SJSA1 (cell line): ENCODE results near the gene ZYX. TPM values are rescaled to one million over a fixed set of nuclear protein-coding genes. Genes with fewer than 3 reads are reported as not detected.
"Not testable (repeated sequence)": the region's sequence is repeated elsewhere in the genome, so short reads cannot be mapped to it uniquely, and the experiment has no call there.

Experiments used
- DNase-seq, 2 experiments: peaks; one replicate each; pipeline ENCODE4 v3.0.0-alpha.2; 2015 to 2020; ENCODE audit warnings: low spot score in 2 of 2, low read depth in 1 of 2
- H3K27ac ChIP-seq: fragments of 250-450 bp; sonication (Bioruptor Pico); 2 replicates; pipeline ENCODE4 v1.5.1; 2020; ENCODE audit warnings: mild to moderate bottlenecking, moderate library complexity
- H3K27me3 ChIP-seq: fragments of 250-450 bp; sonication (Bioruptor Pico); replicated peaks from 2 replicates; pipeline ENCODE4 v1.5.1; 2020; ENCODE audit warnings: mild to moderate bottlenecking, moderate library complexity
- H3K36me3 ChIP-seq: fragments of 250-450 bp; sonication (Bioruptor Pico); 2 replicates; pipeline ENCODE4 v1.5.1; 2020; ENCODE audit warnings: mild to moderate bottlenecking
- H3K4me1 ChIP-seq: fragments of 250-450 bp; sonication (Bioruptor Pico); replicated peaks from 2 replicates; pipeline ENCODE4 v1.6.1; 2021; ENCODE audit warnings: mild to moderate bottlenecking
- H3K4me3 ChIP-seq: fragments of 250-450 bp; sonication (Bioruptor Pico); 2 replicates; pipeline ENCODE4 v1.5.1; 2020; ENCODE audit warnings: mild to moderate bottlenecking
- H3K9me3 ChIP-seq: fragments of 250-450 bp; sonication (Bioruptor Pico); replicated peaks from 2 replicates; pipeline ENCODE4 v1.5.1; 2020; ENCODE audit warnings: mild to moderate bottlenecking
- total RNA-seq: library from RNA; depleted of rRNA; stranded (reverse); fragments of >200 nt; shearing (Covaris generic); gene quantifications from 2 replicates; pipeline ENCODE4 v1.2.3, GENCODE V29; 2014

ZYX gene
- total RNA-seq, 1 experiment from 2014 or later = 86.5 TPM

DNA sequence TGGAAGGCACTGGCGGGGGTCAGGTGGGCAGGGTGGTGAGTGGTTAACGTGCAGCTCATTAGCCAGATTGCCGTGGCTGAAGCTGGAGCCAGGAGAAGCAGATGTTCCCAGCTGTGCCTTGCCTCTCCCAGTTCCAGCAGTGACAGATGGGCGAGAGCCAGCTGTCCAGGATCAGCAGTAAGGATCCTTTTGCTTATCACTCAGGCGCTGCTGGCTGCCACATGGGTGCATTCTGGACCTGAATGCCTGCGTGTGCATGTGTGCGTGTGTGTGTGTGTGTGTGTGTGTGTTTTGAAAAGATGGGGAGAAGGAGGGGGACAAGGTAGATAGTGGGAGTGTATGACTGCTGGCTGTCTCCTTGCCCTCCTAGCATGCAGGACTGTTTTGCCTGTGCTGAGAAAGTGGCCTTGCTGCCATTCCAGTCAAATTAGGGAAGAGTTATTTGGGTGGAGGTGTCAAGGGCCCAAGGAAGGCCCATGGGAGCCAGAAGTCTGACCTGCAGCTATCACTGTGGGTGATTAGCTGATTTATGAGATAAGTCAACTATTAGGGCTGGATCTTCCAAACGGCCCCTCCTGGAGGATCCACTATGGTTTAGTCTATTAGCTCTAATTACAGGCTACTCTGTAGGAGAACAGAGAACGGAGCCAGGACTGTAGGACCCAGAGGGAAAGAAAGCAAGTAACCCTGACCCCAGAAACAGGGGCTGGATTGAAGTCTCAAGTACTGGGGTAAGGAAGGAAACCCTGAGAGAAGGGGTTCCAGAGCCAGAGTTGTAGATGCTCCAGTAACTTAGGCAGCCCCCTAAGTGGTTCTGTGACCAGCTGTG lies 24.2 kb downstream of the ZYX start:
- H3K4me3 ChIP-seq = no peak overlapping the region
- H3K36me3 ChIP-seq = no peaks in the 10 kb centered on the region
- no peak for DNase-seq
- peaks cover 8% of the 10 kb centered on the region for H3K27me3 ChIP-seq
- H3K4me1 ChIP-seq = no peaks in the 10 kb centered on the region
- no peak overlapping the region for H3K27ac ChIP-seq
- H3K9me3 ChIP-seq = no peaks in the 10 kb centered on the region

DNA sequence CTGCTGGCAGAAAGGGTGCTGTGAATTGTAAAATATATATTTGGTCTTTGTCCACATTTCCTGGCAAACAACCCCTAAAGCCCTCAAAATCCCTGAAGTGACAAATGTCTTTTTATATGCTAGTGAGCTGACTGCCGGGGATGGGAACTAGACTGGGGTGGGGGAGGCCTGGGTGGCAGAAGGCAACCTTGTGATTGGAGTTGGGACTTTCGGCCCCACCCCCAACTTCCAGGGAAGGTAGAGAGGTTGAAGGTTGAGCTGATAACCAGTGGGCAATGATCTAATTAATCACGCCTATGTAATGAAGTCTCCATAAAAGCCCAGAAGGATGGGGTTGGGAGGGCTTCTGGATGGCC lies 24.8 kb downstream of the ZYX start:
- Histone ChIP-seq H3K4me1 (no peaks in the 10 kb centered on the region), H3K27me3 (peaks cover 8% of the 10 kb centered on the region), H3K27ac (no peak overlapping the region), H3K9me3 (no peaks in the 10 kb centered on the region), H3K36me3 (no peaks in the 10 kb centered on the region), H3K4me3 (no peak overlapping the region)
- no peak for DNase-seq

DNA sequence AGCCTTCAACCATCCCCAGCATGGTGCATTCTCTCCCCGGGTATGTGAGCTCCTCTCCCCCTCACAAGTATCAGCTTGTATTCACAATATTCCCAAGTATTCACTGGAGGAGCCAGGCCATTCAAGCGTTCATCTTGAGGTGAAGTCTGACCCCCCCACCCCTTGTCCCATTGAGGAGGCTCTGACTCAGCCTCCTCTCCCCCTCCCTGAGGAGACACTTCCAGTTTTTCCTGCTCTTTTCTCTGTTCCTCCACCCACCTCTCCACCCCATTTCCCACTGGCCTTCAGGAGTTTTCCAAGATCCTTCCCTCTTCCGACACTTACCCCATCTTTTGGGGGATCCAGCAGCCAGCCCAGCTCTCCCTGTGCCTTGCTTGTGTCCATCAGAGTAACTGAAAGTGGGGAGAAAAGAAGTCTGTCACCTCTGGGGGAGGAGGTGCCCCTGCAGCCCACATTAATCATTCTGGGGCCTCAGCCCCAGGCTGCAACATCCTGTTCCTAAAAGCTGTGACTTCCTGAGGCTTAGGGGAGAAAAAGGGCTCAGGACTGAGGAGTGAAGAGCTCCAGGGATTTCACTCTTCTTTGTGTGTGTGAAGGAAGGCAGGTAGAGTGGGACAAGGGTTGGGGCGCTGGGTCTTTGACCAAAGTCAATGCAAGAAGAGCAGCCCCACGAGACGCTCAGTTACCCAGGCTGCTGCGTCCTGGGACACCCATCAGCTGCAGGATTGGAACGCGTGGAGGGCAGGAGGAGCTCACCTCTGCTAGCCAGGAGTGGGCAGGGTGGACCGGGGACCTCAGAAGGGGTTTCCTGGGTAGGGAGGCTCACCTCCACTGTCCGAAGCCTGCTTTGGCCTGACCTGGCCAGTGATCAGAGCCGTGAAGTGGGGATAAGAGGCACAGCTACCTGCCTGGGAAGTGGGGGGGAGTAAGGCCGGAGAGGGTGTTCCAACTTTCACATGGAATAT lies 26.4 kb downstream of the ZYX start:
- Histone ChIP-seq H3K4me3 (no peak overlapping the region), H3K36me3 (no peaks in the 10 kb centered on the region), H3K4me1 (no peaks in the 10 kb centered on the region), H3K27me3 (peaks cover 8% of the 10 kb centered on the region; the same call in 1 of the 2 replicates), H3K9me3 (no peaks in the 10 kb centered on the region), H3K27ac (no peak overlapping the region)
- DNase-seq = no peak

DNA sequence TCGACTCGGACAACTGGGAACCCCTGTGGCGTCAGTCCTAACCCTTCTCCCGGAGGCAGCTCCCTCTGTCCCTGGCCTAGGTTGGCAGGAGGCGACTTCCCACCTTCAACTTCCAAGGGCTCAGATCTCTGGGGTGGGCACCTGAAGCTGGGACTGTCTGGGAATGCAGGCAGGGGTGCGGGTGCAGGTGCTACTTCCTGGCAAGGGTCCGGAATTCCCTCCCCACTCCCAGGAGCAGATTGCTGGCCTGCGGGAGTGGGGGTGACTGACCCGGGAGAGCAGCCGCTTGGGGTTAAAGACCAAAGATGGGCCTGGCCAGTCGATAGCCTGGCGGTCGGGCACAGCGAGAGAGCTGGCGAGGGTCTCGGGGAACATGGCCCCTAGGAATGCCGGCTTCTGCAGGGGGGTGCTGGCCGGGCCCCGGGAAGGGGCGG lies 27.1 kb downstream of the ZYX start:
- Histone ChIP-seq H3K27me3 (peaks cover 8% of the 10 kb centered on the region; the same call in 1 of the 2 replicates), H3K4me1 (no peaks in the 10 kb centered on the region), H3K36me3 (no peaks in the 10 kb centered on the region)

DNA sequence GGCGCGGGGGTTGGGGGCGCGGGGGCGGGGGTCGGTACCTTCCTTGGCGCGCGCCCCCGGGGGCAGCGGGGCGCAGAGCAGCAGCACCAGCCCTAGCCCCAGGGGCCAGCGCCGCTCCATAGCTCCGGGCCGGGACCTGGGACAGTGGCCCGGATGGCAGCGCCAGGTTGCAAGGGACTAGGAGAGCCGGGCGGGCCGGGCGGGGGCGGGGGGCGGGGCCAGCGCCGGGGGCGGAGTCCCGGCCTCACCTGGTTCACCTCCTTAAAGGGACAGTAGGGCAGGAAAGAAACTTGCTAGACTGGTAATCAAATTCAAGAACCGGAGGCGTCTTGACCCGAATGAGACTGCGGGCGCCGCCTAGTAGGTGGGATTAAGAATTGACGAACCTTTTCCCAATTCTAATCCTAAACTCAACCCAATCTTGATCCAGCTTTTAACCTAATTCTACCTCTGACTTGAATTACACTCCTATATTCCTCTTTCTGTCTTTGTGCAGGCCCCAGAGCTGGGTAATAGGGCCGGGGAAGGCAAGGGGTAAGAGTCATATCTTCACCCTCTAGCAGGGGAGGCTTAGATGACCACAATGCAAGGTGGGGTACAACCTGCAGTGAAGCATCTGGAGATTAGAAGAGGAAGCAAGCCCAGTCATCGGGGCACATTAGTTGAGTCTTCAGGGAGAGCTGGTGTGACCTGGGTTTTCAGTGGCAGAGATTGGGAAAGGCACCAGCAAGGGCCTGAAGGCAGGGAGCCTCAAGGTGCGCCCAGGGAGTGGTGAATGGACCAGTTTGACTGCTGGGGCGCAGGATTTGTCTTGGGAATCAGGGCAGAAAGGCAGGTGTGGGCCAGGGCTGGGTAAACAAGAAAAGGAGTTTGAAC lies 27.8 kb downstream of the ZYX start, which contains the start of gene EPHA1:
EPHA1 (minus strand) TSS at position 171 of the 876 bp plus-strand sequence; CDS start at position 120, 51 bp downstream.
- Histone ChIP-seq H3K27ac (no peak within 1 kb of the TSS), H3K9me3 (no peaks in the 10 kb centered on the region), H3K4me3 (no peak within 1 kb of the TSS), H3K27me3 (peaks cover 8% of the 10 kb centered on the region; the same call in 1 of the 2 replicates), H3K36me3 (no peaks in the 10 kb centered on the region), H3K4me1 (no peaks in the 10 kb centered on the region)
- no peak for DNase-seq

More for the DNA sequence above, 27.1 kb downstream of the ZYX start:
- Histone ChIP-seq H3K4me3 (no peak overlapping the region), H3K27ac (no peak overlapping the region), H3K9me3 (no peaks in the 10 kb centered on the region)
- no peak for DNase-seq

DNA sequence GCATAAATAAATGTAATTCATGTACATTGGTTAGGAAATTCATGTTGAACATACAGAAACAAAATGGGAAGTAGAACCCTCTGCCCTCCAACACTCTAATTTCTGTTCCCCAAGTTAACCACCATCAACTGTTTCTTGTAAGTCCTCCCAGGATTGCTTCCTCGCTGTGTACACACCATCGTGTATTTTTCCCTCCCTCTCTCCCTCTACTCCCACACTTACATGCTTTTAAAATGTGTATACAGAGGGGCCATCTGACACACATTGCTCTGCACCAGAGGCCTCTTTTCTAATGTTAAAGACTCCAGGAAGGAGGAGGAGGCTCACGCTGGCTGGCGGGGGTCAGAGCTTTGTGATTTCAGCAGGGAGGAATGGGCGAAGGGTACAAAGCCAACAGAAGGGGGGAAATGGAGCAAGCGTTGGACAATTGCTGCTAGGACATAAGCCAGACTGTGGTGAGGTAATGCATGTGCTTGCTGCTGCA lies 29.4 kb downstream of the ZYX start:
- no peak overlapping the region for H3K27ac ChIP-seq
- DNase-seq = no peak

GRCh38 chr7:143411976-143412708 lies 31.0 kb downstream of the ZYX start:
- Histone ChIP-seq H3K4me3 (no peak overlapping the region), H3K9me3 (no peaks in the 10 kb centered on the region), H3K36me3 (no peaks in the 10 kb centered on the region), H3K4me1 (peaks cover 7% of the 10 kb centered on the region; the same call in 1 of the 2 replicates), H3K27ac (no peak overlapping the region), H3K27me3 (no peaks in the 10 kb centered on the region; the same call in 1 of the 2 replicates)
- no peak for DNase-seq

More for the DNA sequence above, 29.4 kb downstream of the ZYX start:
- Histone ChIP-seq H3K4me3 (no peak overlapping the region), H3K9me3 (no peaks in the 10 kb centered on the region), H3K4me1 (peaks cover under 1% of the 10 kb centered on the region; the same call in 1 of the 2 replicates), H3K36me3 (no peaks in the 10 kb centered on the region), H3K27me3 (no peaks in the 10 kb centered on the region; the same call in 1 of the 2 replicates)

DNA sequence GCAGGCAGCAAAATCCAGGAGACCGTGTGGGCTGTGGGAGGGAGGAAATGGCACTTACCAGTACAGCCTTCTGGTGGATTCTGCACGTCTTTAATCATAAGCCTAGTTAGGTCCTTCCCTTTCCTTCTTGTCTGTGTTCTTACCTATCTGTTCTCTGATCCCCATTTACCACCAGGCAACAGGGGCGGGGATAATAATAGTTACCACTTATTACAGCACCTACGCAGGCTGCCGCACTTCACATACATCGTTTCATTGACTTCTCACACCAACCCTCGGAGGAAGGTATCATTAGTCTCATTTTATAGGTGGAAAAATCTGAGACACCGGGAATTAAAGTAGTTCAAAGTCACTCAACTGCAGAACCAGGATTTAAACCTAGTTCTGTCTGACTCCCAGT lies 32.0 kb downstream of the ZYX start:
- no peak overlapping the region for H3K4me3 ChIP-seq
- H3K27ac ChIP-seq = no peak overlapping the region
- no peaks in the 10 kb centered on the region for H3K36me3 ChIP-seq
- H3K4me1 ChIP-seq = peaks cover 7% of the 10 kb centered on the region; the same call in 1 of the 2 replicates
- no peaks in the 10 kb centered on the region; the same call in 1 of the 2 replicates for H3K27me3 ChIP-seq
- no peak for DNase-seq
- H3K9me3 ChIP-seq = no peaks in the 10 kb centered on the region

DNA sequence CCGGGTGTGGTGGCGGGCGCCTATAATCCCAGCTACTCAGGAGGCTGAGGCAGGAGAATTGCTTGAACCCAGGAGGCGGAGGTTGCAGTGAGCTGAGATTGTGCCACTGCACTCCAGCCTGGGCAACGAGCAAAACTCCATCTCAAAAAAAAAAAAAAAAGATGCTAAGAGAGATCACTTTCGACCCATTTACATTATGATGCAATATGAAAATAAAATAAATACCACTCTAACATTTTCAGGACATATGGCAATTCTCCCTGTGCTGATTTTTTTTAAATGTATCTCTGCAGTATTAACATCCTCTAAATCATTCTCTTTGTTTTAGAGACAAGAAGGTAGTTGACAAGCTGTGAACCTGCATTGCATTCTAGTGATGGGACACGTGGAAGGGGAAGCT lies 34.1 kb downstream of the ZYX start:
- not testable (repeated sequence) for DNase-seq, H3K27me3 ChIP-seq, H3K9me3 ChIP-seq, H3K4me3 ChIP-seq, H3K27ac ChIP-seq, H3K36me3 ChIP-seq, H3K4me1 ChIP-seq

GRCh38 chr7:143415742-143416397 lies 34.7 kb downstream of the ZYX start:
- Histone ChIP-seq H3K4me3 (no peak overlapping the region), H3K4me1 (peaks cover 7% of the 10 kb centered on the region; the same call in 1 of the 2 replicates), H3K9me3 (no peaks in the 10 kb centered on the region), H3K27ac (no peak overlapping the region), H3K27me3 (peaks cover 3% of the 10 kb centered on the region; the same call in 1 of the 2 replicates), H3K36me3 (no peaks in the 10 kb centered on the region)
- no peak for DNase-seq

DNA sequence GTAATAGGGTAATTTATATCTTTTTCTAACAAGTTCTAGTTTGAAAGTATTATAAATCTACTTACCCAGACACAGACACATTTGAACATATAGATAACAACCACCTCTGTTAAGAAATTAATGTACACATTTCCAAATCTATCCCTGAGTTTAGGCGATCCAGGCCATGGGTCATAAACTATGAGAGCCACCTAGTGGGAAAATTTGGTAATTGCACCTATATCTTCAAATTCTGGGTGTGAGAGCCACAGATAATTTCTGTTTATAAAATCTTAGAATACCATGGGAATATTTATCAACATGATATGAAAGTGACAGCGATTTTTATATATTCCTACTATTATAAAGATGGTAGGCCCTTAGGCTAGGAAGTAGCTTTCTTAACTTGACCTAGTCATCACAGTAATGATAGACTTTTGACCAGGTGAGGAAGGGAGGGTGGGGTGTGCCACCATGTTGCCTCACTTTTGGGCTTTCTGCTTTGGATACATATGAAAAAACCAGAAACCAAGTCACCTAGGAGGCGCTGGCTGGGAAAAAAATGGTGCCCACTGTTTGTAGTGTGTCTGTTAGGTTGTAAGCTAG lies 35.5 kb downstream of the ZYX start:
- no peak overlapping the region for H3K4me3 ChIP-seq
- peak in 1 of 2 experiments; percentile 40 for DNase-seq
- H3K9me3 ChIP-seq = no peaks in the 10 kb centered on the region
- H3K27me3 ChIP-seq = peaks cover 3% of the 10 kb centered on the region; the same call in 1 of the 2 replicates
- H3K4me1 ChIP-seq = peaks cover 7% of the 10 kb centered on the region; the same call in 1 of the 2 replicates
- H3K27ac ChIP-seq = no peak overlapping the region
- no peaks in the 10 kb centered on the region for H3K36me3 ChIP-seq
